Ishikawa (cell line): ENCODE data around the gene SPTAN1.

Source experiments
- CEBPB ChIP-seq: IDR thresholded peaks from 2 replicates; pipeline ENCODE4 v1.6.1; 2012
- CREB1 ChIP-seq: IDR thresholded peaks from 2 replicates; pipeline ENCODE4 v1.6.1; 2012; ENCODE audit warnings: low read depth
- EGR1 ChIP-seq: IDR thresholded peaks from 2 replicates; pipeline ENCODE4 v1.6.1; 2012
- EP300 ChIP-seq: IDR thresholded peaks from 2 replicates; pipeline ENCODE4 v1.6.1; 2012; ENCODE audit warnings: borderline replicate concordance
- FOXM1 ChIP-seq: IDR thresholded peaks from 2 replicates; pipeline ENCODE4 v1.6.1; 2012; ENCODE audit warnings: low read depth, borderline replicate concordance
- MAX ChIP-seq: IDR thresholded peaks from 2 replicates; pipeline ENCODE4 v1.6.1; 2012
- NFIC ChIP-seq: IDR thresholded peaks from 2 replicates; pipeline ENCODE4 v1.6.1; 2012
- RAD21 ChIP-seq: IDR thresholded peaks from 2 replicates; pipeline ENCODE4 v1.6.1; 2012; ENCODE audit warnings: low read depth
- REST ChIP-seq: IDR thresholded peaks from 2 replicates; pipeline ENCODE4 v1.6.1; 2012; ENCODE audit warnings: low read depth, mild to moderate bottlenecking
- TAF1 ChIP-seq: IDR thresholded peaks from 2 replicates; pipeline ENCODE4 v1.6.1; 2012; ENCODE audit warnings: low read depth, mild to moderate bottlenecking
- TCF12 ChIP-seq: IDR thresholded peaks from 2 replicates; pipeline ENCODE4 v1.6.1; 2012; ENCODE audit warnings: low read depth
- TEAD4 ChIP-seq: IDR thresholded peaks from 2 replicates; pipeline ENCODE4 v1.6.1; 2012
- YY1 ChIP-seq: IDR thresholded peaks from 2 replicates; pipeline ENCODE4 v1.6.1; 2012; ENCODE audit warnings: low read depth
- ZBTB7A ChIP-seq: IDR thresholded peaks from 2 replicates; pipeline ENCODE4 v1.6.1; 2012; ENCODE audit warnings: low read depth

- TF ChIP-seq TEAD4 (no peak), CREB1 (no peak), TCF12 (no peak), NFIC (peak; percentile 54), CEBPB (no peak), RAD21 (no peak), MAX (no peak; the same call in 1 of the 2 replicates), YY1 (no peak), EGR1 (no peak), TAF1 (no peak), EP300 (no peak), REST (no peak), ZBTB7A (no peak), FOXM1 (no peak)
Observed at GRCh38 chr9:128628471-128629048, 76.2 kb downstream of the SPTAN1 start.
